Hepatic stellate cell (primary cell): ENCODE measurements around the gene WASL.
A peak's percentile ranks its signal among the peaks of the same experiment; 100 is the strongest.
"Not testable (repeated sequence)": the region's sequence is repeated elsewhere in the genome, so short reads cannot be mapped to it uniquely, and the experiment has no call there.

ENCODE experiments used
- DNase-seq: peaks from one replicate; pipeline ENCODE4 v3.0.0; 2011; ENCODE audit warnings: low spot score

The WASL gene

GRCh38 chr7:123658023-123658422 is 90.8 kb downstream of the WASL start:
- DNase-seq, result no peak

- no peak for DNase-seq
Observed at GRCh38 chr7:123657304-123657685, 91.5 kb downstream of the WASL start.

- DNase-seq, result no peak
Observed at GRCh38 chr7:123656544-123657303, 92.1 kb downstream of the WASL start.

GRCh38 chr7:123655614-123656013 is 93.2 kb downstream of the WASL start, which contains the start of gene LMOD2:
TSS of gene LMOD2 (plus strand) at chr7:123655866. CDS start at chr7:123655964, 98 bp downstream.
- DNase-seq, result no peak

GRCh38 chr7:123653162-123653561 is 95.6 kb downstream of the WASL start:
- DNase-seq, result no peak

GRCh38 chr7:123652406-123652805 is 96.4 kb downstream of the WASL start:
- DNase-seq, result no peak

- no peak for DNase-seq
Observed at GRCh38 chr7:123650595-123650994, 98.2 kb downstream of the WASL start.

GRCh38 chr7:123649964-123650363 is 98.8 kb downstream of the WASL start:
- DNase-seq, result peak; percentile 7

- DNase-seq, result no peak
Observed at GRCh38 chr7:123647106-123647730, 101.6 kb downstream of the WASL start.

GRCh38 chr7:123645516-123645915 is 103.3 kb downstream of the WASL start:
- no peak for DNase-seq

- DNase-seq, result peak; percentile 26
Observed at GRCh38 chr7:123643495-123644441, 105.0 kb downstream of the WASL start.

- no peak for DNase-seq
Observed at GRCh38 chr7:123641901-123642300, 106.9 kb downstream of the WASL start.

- DNase-seq, result no peak
Observed at GRCh38 chr7:123640583-123640982, 108.2 kb downstream of the WASL start.

GRCh38 chr7:123639631-123640030 is 109.2 kb downstream of the WASL start:
- no peak for DNase-seq

GRCh38 chr7:123637878-123638277 is 110.9 kb downstream of the WASL start:
- no peak for DNase-seq

- DNase-seq, result no peak
Observed at GRCh38 chr7:123637203-123637602, 111.6 kb downstream of the WASL start.

GRCh38 chr7:123635551-123636359 is 113.0 kb downstream of the WASL start:
- DNase-seq, result peak; percentile 14

GRCh38 chr7:123634011-123634573 is 114.7 kb downstream of the WASL start:
- not testable (repeated sequence) for DNase-seq

GRCh38 chr7:123633553-123633952 is 115.2 kb downstream of the WASL start:
- DNase-seq, result peak; percentile 14

- DNase-seq, result no peak
Observed at GRCh38 chr7:123632808-123633207, 116.0 kb downstream of the WASL start.
